Activated CD4-positive, CD25-positive, alpha-beta regulatory T cell treated with anti-CD3 and anti-CD28 coated beads, Interleukin-2, amount 50 U/mL, for 72 hours (primary cell): Measurements from ENCODE around the gene CRB2.
A peak's percentile ranks its signal among the peaks of the same experiment; 100 is the strongest.

Experiments
- DNase-seq: peaks from one replicate; pipeline ENCODE4 v3.0.0; 2021

The CRB2 gene

DNA sequence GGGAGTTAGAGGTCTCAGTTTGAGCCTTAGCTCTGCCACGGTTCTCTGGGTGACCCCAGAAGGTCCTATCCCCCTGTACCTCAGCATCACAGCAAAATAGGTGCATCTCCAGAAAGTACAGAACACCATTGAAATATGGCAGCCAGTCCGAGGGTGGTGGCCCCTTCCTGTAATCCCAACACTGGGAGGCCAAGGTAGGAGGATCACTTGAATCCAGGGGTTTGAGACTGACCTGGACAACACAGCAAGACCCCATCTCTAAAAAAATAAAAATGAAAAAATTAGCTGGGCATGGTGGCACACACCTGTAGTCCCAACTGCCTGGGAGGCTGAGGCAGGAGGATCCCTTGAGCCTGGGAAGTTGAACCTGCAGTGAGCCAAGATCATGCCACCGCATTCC lies 7.0 kb upstream of the CRB2 start:
- no peak for DNase-seq

DNA sequence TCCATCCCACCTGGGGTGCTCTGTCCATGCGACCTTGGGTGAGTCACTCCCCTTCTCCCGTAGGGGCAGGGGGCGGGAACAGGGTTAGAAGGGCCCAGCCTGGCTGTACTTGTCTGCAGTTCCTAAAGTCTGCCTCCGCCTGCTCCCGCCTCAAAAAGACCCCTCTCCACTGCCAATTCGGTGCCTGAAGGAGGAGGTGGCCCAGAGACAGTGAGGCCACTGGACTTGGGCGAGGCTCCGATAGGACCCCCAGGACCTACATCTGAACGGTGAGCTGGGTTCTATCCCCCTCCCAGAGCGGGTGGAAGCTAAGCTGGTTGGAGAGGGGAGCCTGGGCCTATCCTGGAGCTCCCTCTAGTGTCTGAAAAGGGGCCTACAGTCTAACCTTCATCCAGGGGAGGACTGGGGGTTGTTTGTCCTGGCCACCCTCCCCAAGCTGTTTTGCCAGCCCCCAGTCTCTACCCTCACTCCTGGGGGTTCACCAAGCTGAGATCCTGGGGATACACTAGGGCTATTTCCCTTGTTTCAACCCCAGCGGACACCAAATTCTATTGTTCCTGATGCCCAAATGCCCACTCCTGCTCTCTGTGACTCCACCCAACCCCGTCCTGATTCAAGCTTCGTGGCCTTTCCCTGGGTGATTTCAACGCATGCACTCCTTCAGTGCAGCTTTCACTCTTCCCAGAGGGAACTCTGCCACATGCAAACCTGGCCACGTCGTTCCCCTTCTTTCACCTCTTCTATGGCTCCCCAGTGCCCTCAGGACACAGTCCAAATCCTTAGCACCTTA lies 6.1 kb upstream of the CRB2 start:
- DNase-seq, result peak; percentile 62

DNA sequence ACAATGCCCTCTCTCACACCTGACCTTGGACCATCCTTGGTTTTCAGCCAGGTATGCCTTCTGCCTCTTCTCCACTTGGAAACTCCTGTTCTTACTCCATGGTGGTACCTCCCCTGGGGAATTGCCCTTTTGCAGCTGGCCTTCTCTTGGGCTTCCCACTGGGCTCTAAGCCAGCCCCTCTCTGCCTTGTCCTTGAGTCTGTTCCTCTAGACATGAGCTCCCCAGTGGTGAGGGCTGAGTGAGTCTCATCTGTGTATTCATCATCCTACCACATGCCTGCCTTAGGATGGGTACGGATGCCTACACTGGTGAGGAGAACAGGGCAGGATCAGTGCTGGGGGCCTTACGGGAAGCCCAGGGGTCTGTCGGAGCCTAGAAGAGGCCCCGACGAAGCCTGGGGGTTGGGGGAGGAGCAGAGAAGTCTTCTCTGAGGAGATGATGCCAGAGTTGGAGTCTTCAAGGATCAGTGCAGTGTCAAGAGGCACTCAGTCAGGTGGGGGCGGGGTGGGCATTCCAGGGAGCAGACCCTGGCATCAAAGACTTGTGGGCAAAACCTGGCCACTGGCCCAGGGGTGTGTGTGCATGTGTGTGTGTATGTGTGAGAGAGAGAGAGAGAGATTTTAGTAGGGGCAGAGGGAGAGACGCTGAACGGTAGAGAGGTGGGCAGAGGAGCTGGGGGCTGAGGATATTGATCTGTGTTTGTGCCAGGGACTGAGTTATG lies 5.2 kb upstream of the CRB2 start:
- no peak for DNase-seq

DNA sequence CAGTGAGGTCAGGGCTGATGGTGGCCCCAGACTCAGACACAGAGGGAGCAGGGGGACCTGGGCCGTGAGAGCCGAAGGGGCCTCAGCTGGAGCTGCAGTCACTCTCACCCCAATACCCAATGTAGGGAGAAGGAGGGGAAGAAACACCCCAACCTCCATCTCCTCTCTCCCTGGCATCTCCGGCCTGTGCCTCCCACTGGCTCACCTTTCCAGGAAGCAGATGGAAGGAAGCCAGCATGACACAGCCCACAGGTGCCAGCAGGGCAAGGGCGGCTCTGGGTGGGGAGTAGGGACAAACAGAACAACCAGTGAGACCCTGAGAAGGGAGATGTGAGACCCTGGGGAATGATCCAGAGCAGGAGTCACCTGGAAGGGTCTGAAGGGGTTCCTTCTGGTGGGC lies 3.0 kb upstream of the CRB2 start:
- no peak for DNase-seq

DNA sequence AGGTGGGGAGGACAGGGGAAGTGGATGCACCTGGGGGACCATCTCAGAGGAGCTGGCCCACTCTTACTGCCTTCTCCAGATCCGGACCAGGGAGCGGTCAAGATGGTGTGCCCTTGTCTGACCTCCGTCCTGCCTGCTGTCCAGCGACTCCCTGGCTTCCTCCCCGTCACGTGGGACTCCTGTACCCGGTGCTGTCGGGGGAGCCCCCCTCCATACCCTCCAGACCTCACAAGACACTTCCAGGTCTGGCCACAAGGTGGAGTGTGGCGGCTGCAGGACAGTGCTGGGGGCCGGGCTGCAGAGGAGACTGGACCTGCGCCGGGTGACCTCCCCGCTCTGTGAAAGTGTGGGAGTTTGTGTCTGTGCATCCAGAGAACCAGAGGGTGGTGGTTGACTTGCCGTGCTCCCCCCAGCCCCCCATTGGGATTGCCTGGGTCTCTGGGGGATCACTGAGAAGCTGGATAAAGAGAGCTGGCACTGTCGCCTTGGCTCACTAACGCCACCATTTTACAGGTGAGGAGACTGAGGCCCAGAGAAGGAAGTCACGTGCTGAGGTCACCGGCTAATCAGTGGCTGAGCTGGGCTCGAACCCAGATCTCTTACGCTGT lies 1.9 kb upstream of the CRB2 start:
- DNase-seq, result peak; percentile 66

DNA sequence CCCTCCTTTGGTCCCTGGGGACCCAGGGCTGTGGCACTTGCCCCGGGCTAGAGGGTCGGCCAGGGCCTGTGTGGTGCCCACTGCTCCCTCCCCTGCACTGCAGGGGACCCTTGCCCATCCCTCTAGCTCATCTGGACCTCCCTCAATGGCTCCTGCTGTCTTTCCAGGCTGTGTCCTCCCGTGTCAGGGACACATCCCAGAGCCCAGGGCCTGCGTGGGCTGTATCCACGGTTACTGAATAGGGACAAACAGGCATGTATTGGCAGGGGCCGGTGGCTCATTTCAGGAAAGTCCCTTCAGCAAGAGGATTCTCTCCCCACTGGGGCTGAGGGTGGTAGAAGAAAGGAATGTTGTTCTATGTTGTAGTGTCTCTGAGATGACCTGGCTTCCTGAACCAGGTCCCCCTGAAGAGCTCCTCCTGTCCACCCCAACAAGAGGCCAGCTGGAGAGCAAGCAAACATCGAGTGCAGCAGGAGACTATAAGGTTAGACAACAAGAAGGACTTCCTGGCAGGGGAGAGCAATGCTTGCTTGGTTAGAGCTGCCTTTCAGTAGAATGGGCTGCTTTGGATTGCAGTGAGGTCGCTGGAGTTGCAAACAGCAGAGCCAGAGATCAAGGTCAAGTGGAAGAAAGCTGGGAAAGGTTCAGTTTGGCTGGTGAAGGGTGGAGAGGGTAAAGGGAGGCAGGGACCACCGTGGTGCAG lies 1.0 kb upstream of the CRB2 start:
- no peak for DNase-seq

DNA sequence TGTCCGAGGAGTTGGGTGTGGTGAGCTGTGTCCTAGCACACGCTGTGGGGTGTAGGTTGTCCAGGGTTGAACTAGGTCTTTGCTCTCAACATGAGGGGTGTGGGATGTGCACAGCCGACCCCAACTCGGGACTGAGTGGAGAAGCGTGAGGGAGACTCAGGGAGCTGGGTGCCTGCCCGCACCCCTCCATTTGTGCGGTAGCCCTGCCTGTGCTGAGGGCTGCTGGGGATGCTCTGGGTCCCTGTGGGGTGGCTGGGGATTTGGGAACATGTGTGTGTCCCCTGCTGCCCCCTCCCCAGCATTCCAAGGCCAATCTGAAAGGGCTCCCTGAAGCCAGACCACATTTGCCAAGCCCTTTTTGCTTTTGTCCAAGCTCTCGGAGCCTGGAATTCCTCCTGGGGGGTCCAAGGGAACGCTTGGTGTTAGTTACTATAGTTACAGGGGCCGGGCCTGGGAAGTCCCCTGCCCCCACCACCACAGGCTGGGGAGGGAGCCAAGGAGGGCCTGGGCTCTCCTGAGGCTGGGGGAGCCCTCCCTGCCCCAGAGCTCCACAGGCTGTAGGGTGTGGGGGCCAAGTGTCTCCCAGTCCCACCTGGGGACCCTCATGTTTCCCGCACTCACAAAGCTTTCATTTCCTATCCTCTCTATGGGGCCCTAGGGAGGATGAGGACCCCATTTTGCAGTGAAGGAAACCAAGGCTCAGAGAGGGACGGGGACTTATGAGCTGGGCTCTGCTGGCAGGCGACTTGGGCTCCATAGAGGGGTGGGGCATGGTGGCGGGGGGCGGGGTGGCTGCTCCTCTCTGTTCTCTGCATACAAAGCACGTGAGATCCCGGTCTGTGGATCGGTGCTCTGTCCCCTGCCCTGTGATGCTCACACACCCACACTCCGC lies 1.1 kb downstream of the CRB2 start:
- no peak for DNase-seq

DNA sequence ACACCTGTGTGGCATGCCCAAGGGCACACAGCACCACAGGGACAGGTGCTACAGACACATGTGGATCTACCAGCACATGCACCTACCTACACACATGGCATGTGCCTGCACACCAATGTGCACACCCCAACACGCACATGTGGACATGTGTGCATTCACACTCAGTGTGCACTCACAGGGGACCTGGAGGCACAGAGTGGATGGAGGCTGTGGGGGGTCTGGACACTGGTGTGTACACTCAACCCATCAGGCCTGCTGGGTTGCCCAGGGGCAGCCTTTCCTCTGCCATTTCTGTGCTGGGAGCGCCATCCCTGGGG lies 1.7 kb downstream of the CRB2 start:
- no peak for DNase-seq

DNA sequence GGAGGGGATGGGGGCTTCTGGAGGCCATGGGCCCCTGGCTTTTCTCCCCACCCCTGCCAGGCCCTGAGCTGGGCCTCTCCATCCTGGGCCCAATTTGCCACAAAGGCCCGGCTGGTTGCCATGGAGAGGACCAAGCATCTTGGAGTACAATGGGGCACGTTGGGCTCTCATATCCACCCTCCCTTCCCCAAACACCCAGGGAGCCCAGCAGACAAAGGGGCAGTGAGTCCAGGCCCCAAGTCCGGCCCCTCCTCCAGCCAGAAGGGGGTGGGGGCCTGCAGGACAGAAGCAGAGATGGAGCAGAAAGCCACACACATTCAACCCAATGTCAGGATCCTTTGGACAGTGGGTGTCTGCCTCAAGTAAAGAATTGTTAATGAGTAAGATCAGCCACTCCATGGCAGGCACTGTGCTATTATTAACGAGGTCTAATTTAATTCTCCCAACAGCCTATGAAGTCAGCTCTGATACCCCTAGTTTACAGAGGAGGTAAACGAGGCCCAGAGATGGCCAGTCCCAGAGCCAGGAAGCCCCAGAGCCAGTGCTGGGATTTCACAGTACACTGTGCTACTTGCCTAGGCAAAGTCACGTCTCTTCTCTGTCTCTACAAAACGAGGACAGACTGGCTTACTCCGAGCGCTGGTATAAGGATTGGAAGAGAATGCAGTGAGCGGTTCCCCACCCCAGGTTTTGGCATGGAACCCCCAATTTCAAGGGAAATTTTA lies 2.3 kb downstream of the CRB2 start:
- DNase-seq, result no peak

DNA sequence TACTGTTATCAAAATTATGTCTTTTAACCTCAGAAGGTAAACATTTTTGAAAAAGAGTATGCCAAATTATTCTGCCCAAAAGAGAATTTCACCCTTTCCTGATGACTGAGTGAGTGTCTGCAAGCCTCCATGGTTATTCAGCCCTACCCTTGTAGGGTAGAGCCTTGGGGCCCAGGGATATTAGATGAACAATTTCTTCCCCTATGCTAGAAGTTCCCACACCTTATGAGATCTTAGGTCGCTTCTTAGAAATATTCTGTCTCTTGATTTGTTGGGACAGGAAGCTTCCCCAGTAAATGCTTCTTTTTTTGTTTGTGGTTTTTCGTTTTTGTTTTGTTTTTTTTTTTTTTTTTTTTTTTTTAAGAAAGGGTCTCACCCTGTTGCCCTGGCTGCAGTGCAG lies 3.1 kb downstream of the CRB2 start:
- no peak for DNase-seq

DNA sequence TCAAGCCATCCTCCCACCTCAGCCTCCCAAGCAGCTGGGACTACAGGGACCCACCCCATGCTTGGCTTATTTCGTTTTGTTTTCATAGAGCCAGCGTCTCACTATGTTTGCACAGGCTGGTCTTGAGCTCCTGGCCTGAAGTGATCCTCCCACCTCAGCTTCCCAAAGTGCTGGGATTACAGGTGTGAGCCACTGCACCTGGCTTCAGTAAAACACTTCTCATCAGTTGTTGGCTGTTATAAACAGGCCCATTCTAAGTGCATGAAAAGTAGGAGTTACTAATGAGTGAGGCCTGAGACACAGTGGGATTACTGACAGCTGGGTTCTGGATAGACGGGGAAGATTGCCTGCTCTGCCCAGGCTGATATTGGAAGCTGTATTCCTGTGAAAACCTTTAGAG lies 3.5 kb downstream of the CRB2 start:
- DNase-seq, result no peak

DNA sequence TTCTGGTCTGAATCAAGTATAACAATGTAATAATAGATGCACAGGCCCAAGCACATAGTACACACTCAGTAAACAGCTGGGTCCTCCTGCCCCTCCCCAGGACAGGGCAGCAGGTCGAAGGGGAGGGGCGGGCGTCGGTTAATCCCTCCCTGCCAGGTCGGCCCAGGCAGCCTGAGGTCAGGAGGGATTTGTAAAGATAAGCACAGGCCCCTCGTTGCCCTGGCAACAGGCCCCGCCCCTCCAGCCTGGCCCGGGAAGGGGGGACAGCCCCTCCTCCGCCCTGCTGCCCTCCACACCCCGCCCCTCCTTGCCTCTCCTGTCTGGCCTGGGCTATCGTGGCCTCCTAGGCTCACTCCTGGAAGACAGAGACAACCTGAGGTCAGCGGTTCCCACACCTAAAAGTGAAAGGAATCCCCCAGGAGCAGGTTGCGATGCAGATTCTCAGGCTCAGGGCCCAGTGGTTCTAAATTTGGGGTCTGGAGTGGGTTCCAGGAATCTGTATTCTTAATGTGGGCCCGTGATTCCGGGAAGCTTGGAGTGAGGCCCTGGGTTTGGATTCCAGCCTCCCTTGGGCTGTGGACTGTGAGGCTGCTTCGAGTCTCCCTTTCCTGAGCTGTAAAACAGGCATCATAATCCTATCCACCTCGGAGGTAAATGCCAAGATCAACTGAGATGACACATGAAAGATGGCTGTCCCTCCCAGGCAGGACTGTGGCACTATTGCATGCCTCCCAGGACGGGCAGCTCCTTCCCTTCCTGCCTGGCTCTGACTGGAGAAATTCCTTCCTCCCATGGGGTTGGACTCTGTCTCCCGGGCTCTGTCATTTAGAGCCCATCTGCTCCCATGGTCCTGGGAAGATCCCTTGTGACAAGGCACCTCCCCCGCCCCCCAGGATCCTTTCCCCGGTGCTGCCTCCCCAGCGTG lies 4.4 kb downstream of the CRB2 start:
- DNase-seq, result peak; percentile 40

DNA sequence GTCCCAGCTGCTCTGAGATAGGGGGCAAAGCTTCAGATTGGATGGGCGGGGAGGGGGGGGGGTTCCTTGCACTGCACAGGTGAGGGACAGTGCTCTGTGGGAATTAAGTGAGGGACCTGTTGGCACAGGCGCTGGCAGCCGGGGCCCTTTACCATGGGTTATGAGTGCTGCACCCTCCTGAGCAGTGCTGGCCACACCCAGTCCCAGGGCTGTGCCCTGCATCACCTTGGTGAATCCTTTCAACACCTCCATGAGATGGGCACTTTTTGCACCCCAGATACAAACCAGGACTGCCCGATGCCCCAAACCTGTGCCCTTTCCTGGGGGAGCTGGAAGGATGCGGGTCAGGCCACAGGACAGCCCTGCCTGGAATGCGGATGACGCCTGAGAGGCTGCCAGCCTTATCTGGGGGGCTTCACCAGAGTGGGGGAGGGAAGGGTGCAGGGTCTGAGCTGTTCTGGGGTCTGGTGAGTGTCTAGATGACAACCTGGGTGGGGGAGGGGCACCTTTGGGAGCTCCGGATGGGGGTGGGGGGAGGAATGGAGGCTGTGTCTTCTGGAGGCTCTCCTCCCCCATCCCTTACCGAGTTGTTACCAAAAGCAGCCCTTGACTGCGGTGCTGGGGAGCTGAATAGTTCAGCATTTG lies 5.2 kb downstream of the CRB2 start:
- no peak for DNase-seq

DNA sequence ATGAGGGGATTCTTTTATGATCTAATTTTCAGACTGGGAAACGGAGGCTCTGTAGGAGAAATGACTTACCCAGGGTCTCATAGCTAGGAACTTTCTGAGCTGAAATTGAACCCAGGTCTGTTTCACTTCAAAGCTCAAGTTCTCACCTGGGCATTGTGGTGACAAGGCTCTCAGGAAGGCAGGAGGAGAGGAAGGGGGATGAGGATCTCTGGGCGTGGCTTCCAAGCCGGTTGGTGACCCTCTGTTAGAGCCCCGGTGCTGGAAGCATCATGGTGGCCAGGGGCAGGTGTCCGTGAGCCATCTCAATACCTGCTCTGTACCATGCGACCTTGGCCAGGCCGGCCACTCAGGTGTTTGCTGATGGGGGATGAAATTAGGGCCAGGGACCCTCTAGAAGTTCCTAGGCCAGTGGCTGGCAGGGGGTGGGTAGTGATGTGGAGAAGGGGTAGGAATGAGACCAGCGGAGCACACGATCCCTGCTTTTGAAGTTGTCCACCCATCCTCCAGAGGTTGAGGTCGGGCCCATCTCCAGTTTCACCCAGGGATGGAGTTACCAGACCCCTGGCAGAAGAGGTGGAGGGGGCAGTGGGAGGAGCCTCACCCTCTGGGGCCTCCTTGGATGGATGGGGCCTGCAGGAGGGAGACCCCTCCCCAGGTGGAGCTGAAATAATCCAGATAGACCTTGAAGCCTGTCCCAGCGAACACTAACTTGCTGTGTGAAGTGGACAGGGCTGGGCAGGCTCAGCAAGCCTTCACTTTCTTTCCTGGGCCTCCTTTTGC lies 5.9 kb downstream of the CRB2 start:
- DNase-seq, result no peak

DNA sequence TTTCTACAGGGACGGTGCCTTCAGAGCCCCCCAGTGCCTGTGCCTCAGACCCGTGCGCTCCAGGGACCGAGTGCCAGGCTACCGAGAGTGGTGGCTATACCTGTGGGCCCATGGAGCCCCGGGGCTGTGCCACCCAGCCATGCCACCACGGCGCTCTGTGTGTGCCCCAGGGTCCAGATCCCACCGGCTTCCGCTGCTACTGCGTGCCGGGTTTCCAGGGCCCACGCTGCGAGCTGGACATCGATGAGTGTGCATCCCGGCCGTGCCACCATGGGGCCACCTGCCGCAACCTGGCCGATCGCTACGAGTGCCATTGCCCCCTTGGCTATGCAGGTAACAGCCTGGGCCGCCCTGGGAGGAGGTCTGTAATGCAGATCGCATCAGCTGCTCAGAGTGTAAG lies 6.9 kb downstream of the CRB2 start:
- DNase-seq, result no peak

DNA sequence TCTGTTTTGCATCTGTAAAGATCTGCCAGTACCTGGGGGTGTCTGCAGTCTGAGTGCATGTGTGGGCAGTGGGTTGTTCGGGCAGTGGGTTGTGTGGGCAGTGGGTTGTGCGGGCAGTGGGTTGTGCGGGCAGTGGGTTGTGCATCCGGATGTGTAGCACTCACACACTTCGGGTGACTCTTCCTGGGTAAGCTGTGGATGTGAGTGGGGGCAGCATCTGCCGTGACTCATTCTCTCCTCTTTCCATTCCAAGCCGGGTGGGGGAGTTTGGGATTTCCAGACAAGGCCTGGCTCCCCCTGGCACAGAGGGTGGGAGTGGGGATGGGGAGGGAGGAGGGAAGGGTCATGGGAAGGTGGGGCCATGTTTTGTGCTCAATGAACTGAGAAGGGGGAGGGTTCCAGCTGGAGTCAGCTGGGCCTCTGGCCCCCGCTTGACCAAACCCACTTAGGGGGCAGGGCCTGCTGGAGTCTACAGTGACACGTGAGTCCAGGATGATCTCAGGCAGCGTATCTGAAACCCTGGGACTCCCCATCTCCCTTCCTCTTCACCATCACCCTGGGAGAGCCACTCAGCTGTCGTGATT lies 8.3 kb downstream of the CRB2 start:
- DNase-seq, result no peak

DNA sequence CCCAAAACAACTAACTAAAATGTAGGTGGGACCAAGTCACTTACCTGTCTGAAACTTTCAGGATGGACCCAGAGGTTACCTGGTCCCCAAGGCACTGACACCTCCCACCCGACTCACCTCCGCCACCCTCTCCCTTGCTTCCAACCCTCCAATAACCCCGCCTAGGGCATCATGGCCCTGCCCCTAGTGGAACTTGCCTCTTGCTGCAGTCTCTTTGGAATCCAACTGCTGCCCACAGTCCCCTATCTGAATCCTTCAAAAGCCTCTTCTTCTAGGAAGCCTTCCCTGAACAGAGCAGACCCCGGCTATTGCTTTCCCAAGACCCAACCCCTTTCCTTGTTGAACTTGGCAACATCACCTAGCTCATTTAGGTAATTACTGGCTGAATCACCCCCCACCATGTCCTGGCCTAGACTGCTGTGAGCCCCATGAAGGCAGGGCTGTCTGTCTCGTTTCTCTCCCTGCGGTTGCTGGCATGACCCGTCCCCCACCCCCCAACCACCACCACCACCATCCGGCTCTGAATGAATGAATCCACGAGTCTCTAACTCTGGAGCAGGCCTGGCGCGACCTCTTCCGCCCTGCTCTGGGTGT lies 9.4 kb downstream of the CRB2 start:
- DNase-seq, result no peak

DNA sequence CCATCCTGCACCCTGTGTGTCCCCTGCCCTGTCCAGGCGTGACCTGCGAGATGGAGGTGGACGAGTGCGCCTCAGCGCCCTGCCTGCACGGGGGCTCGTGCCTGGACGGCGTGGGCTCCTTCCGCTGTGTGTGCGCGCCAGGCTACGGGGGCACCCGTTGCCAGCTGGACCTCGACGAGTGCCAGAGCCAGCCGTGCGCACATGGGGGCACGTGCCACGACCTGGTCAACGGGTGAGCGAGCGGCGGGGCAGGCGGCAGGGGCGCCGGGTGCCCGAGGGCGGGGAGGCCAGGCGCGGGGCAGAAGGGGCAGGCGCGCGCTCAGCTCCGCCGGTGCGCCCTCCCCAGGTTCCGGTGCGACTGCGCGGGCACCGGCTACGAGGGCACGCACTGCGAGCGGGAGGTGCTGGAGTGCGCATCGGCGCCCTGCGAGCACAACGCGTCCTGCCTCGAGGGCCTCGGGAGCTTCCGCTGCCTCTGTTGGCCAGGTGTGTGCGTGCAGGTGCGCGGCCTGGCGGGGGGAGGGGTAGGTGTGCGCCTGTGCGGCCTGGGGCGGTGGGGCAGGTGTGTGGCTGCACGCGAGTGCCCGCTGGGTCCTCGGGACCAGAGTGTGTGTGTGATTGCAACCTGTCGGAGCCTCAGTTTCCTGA lies 10.0 kb downstream of the CRB2 start:
- no peak for DNase-seq
